OCI-LY1 (cell line): ENCODE data around the gene ZNF804A.

ENCODE experiments used
- EZH2 ChIP-seq: fragments of 200-600 bp; sonication (generic), shearing (Covaris generic); IDR thresholded peaks from 2 replicates; pipeline ENCODE4 v1.8.0; 2017; ENCODE audit warnings: borderline replicate concordance, mixed run types, mild to moderate bottlenecking, antibody characterized with exemption, low read length, moderate library complexity, mixed read lengths
- TF ChIP-seq, protein P1 (sequence below): fragments of 200-600 bp; sonication (generic), shearing (Covaris generic); IDR thresholded peaks from 2 replicates; pipeline ENCODE4 v1.5.1; 2017; ENCODE audit warnings: mild to moderate bottlenecking, antibody characterized with exemption, low read length, moderate library complexity, mixed read lengths

DNA sequence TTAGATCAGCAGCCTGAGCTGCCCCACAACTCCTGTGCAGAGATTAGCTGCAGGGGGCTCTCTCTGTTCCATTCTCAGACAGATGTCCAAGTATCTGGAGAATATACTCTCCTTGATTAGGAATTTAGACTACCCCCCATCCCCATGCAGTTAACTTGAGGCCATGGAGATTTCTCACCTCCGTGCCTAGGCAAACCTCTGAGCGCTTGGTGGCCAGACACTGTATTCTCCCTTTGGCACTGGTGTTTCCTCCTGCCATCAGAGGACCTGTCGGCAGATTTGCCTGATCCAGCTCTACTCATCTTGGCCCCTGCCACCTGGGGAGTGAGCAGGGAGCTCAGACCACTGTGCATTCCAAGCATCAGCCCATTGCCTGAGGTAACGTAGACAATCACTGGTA is 48.3 kb downstream of the ZNF804A start:
- TF ChIP-seq, protein P1, sequence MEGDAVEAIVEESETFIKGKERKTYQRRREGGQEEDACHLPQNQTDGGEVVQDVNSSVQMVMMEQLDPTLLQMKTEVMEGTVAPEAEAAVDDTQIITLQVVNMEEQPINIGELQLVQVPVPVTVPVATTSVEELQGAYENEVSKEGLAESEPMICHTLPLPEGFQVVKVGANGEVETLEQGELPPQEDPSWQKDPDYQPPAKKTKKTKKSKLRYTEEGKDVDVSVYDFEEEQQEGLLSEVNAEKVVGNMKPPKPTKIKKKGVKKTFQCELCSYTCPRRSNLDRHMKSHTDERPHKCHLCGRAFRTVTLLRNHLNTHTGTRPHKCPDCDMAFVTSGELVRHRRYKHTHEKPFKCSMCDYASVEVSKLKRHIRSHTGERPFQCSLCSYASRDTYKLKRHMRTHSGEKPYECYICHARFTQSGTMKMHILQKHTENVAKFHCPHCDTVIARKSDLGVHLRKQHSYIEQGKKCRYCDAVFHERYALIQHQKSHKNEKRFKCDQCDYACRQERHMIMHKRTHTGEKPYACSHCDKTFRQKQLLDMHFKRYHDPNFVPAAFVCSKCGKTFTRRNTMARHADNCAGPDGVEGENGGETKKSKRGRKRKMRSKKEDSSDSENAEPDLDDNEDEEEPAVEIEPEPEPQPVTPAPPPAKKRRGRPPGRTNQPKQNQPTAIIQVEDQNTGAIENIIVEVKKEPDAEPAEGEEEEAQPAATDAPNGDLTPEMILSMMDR: no peak
- no peak for TF ChIP-seq EZH2
